ENCODE data around the gene NTNG1.
"Not testable (repeated sequence)": the region's sequence is repeated elsewhere in the genome, so short reads cannot be mapped to it uniquely, and the experiment has no call there.

The NTNG1 gene

GRCh38 chr1:107152395-107152794 is 11.6 kb downstream of the NTNG1 start:
- no peak for TF ChIP-seq CTCF (conservative IDR thresholded peaks at IDR 0.05; ENCODE audit: low read depth)
- no peak overlapping the region for H3K27ac ChIP-seq
- no peak for DNase-seq (ENCODE audit: low spot score)
- ChIA-PET CTCF (interaction anchor here (0.7 kb wide), 1 partner anchor 73 kb away, joined by 4 read pairs; no protein-coding TSS in a partner anchor), POLR2A (ENCODE audit: low non-redundant PET) (no interaction called here)

- DNase-seq (ENCODE audit: low spot score) = peak; percentile 57
- POLR2A ChIA-PET (ENCODE audit: low non-redundant PET) = no interaction called here
- CTCF ChIA-PET = no interaction called here
- no peak overlapping the region for H3K27ac ChIP-seq
- no peak for TF ChIP-seq CTCF (conservative IDR thresholded peaks at IDR 0.05; ENCODE audit: low read depth)
Observed at GRCh38 chr1:107153014-107153413, 12.2 kb downstream of the NTNG1 start.

- ChIA-PET POLR2A (ENCODE audit: low non-redundant PET) (no interaction called here), CTCF (interaction anchor here (0.6 kb wide), 1 partner anchor 29 kb away, joined by 3 read pairs; no protein-coding TSS in a partner anchor)
- DNase-seq (ENCODE audit: low spot score) = no peak
- TF ChIP-seq CTCF (conservative IDR thresholded peaks at IDR 0.05; ENCODE audit: low read depth) = no peak
- H3K27ac ChIP-seq = no peak overlapping the region
Observed at GRCh38 chr1:107158496-107158895, 17.7 kb downstream of the NTNG1 start.

GRCh38 chr1:107158991-107159390 is 18.2 kb downstream of the NTNG1 start:
- CTCF ChIA-PET = no interaction called here
- DNase-seq (ENCODE audit: low spot score) = no peak
- POLR2A ChIA-PET (ENCODE audit: low non-redundant PET) = no interaction called here

GRCh38 chr1:107162745-107163144 is 21.9 kb downstream of the NTNG1 start:
- ChIA-PET POLR2A (ENCODE audit: low non-redundant PET) (no interaction called here), CTCF (interaction anchor here (0.6 kb wide), 1 partner anchor 621 kb away, joined by 5 read pairs; no protein-coding TSS in a partner anchor)
- TF ChIP-seq CTCF (conservative IDR thresholded peaks at IDR 0.05; ENCODE audit: low read depth) = no peak
- H3K27ac ChIP-seq = no peak overlapping the region
- DNase-seq (ENCODE audit: low spot score) = no peak

More at GRCh38 chr1:107158991-107159390, 18.2 kb downstream of the NTNG1 start:
- no peak overlapping the region for H3K27ac ChIP-seq
- TF ChIP-seq CTCF (conservative IDR thresholded peaks at IDR 0.05; ENCODE audit: low read depth) = no peak

- H3K27ac ChIP-seq; DNase-seq (ENCODE audit: low spot score); CTCF ChIA-PET; POLR2A ChIA-PET (ENCODE audit: low non-redundant PET): not testable (repeated sequence)
Observed at GRCh38 chr1:107164901-107165300, 24.1 kb downstream of the NTNG1 start.

- H3K27ac ChIP-seq = no peak overlapping the region
- no peak for TF ChIP-seq CTCF (conservative IDR thresholded peaks at IDR 0.05; ENCODE audit: low read depth)
- CTCF ChIA-PET = no interaction called here
- POLR2A ChIA-PET (ENCODE audit: low non-redundant PET) = no interaction called here
- DNase-seq (ENCODE audit: low spot score) = no peak
Observed at GRCh38 chr1:107169615-107170014, 28.8 kb downstream of the NTNG1 start.
